Fibroblast of mammary gland (primary cell): Measurements from ENCODE around the gene TICAM2.

Experiments used
- DNase-seq: peaks from one replicate; pipeline ENCODE4 v3.0.0-alpha.2; 2010; ENCODE audit warnings: low read depth
- H3K4me3 ChIP-seq: 2 replicates; pipeline ENCODE4 v1.5.1; 2011; ENCODE audit warnings: low read depth, mild to moderate bottlenecking, low read length, moderate library complexity; ENCODE audit not compliant: control insufficient read depth
- CTCF ChIP-seq: conservative IDR thresholded peaks from 2 replicates; pipeline ENCODE4 v1.5.1; 2011; ENCODE audit warnings: low read depth, low read length, inconsistent platforms; ENCODE audit not compliant: control insufficient read depth, insufficient read depth

TICAM2 gene

GRCh38 chr5:115625579-115626444 lies 23.5 kb upstream of the TICAM2 start, which contains the start of gene TMED7:
Gene TMED7 (minus strand): TSS chr5:115626036. CDS start chr5:115625792, 244 bp downstream.
- peak within 1 kb of the TSS; percentile 91 for H3K4me3 ChIP-seq
- TF ChIP-seq CTCF, result no peak
- DNase-seq, result peak; percentile 97

GRCh38 chr5:115624994-115625393 lies 22.7 kb upstream of the TICAM2 start:
- no peak for TF ChIP-seq CTCF

GRCh38 chr5:115623658-115624057 lies 21.4 kb upstream of the TICAM2 start:
- DNase-seq, result no peak
- peak overlapping the region; percentile 91 for H3K4me3 ChIP-seq
- TF ChIP-seq CTCF, result no peak

More at GRCh38 chr5:115624994-115625393, 22.7 kb upstream of the TICAM2 start:
- DNase-seq, result no peak
- peak overlapping the region; percentile 91 for H3K4me3 ChIP-seq

- DNase-seq, result no peak
- H3K4me3 ChIP-seq, result no peak overlapping the region
- TF ChIP-seq CTCF, result no peak
Observed at GRCh38 chr5:115621365-115621900, 19.2 kb upstream of the TICAM2 start.

- no peak overlapping the region for H3K4me3 ChIP-seq
- no peak for DNase-seq
- TF ChIP-seq CTCF, result no peak
Observed at GRCh38 chr5:115616892-115617291, 14.6 kb upstream of the TICAM2 start.

GRCh38 chr5:115616472-115616871 lies 14.2 kb upstream of the TICAM2 start:
- no peak for DNase-seq
- TF ChIP-seq CTCF, result no peak
- H3K4me3 ChIP-seq, result no peak overlapping the region

- no peak for DNase-seq
- no peak for TF ChIP-seq CTCF
- no peak overlapping the region for H3K4me3 ChIP-seq
Observed at GRCh38 chr5:115611873-115612272, 9.6 kb upstream of the TICAM2 start.
